ENCODE measurements around the gene SEZ6. TPM values are rescaled to one million over a fixed set of nuclear protein-coding genes. Genes with fewer than 3 reads are reported as not detected.

SEZ6 gene
- polyA plus RNA-seq, 1 donor = 0.12 TPM

DNA sequence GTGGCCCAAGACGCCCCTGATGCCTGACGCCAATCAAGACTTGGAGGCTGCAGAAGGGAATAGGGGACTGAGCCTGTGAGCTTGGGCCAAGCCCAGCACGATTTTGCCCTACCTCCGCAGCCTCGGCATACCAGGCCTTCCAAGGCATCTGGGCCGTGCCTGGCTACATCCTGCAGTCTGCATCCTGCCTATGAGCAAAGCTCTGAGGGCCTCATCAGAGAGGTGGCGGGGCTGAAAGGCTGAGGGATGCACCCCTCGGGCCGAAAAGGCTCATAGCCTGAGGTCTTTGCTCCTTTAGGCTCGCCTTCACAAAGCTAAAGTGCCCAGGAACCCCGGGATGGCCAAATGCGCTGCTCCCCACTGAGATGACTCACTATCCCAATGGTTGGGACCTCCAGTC, 2.5 kb downstream of the SEZ6 start:
- no peak for DNase-seq

DNA sequence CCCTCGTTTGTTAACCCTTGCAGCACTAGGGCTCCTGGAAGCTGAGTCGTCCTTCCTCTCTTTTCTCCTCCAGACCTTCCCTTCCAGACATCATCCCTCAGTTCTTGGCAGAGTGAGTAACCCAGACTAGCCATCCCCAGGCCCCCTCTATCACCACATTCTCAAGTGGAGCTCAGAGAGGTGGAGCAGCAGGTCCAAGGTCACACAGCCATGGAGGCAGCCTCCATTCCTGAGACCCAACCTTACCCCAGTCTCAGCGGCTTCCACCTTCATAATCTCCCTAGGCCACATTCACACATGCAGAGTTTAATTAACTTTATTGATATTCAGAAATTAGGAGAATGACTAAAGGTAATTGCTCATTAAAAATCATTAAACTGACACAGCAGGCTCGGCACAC, 3.0 kb downstream of the SEZ6 start:
- no peak for DNase-seq

DNA sequence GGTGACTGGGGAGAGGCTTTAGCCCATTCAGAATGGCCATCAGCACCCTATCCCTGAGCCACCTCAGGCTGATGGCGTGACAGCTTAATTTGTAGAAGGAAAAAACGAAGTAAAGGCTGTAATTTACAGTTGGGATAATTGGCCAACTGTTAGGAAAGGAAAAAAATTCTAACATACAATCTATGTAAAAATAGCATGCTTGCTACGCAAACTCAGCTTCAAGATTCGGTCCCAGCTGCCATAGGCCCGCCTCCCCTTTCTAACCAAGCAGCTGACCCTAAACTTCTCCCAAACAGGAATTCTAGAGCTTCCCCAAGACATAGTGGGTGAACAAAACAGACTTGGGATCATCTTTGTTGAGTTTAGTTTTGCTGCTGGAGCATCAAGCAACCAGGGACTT, 4.9 kb downstream of the SEZ6 start:
- no peak for DNase-seq

DNA sequence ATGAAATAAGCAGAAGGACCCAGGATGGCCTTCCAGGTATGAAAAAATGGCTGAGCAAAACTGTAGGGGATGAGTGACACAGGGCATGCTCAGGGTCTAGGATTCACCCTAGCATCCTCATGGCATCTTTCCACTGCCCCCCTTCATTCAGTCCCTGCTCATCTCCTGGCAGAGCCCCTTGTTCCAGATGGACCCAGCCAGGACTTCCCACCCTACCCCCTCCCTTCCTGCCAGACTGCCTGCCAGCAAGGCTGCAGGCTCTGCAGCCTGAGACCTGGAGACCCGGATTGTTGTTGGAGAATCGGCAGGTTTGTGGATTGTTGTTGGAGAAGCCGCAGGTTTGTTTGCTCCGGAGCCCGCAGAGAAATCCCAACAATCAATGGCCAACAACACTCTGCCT, 6.6 kb downstream of the SEZ6 start:
- no peak for DNase-seq

DNA sequence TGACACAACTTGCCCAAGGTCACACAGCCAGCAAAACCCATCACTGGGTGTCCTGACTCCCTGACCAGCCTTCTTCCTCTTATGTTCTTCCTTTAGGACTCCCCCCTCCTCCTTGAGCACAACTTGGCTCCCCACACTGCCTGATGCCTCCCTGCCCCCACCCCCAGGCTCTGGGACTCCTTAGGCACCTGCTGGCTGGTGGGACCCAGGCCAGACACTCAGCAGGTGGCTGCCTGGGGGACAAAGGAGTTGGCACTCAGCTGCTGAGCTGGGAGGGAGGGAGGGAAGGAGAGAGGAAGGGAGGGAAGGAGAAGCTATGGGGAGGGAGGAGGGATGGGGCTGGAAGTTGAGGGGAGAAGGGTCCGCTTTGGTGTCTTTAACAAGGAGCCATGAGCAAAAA, 8.0 kb downstream of the SEZ6 start:
- DNase-seq = no peak

DNA sequence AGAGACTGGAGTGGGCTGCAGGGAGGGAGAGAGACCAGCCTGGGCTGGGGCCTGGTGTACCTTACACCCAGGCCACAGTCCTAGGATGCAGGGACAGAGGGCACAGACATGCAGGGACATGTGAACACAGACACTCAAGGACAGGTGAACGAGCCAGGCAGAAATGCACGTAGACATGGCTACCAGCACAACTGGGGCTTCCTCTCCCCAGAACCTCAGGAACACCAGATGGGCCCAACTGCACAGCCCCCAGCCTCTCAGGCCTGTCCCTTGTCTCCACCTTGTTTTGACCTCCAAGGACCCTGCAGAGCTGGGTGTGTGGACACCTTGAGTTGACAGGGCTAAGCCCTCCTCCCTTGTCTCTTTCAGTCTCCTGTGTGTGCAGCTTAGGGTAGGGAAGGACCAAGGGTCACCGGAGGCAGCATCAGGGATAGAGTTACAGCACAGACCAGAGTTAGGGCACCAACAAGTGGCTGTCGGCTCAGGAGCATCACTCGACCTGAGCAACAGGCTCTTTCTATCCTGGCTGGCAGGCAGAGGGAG, 9.2 kb downstream of the SEZ6 start:
- DNase-seq = no peak

DNA sequence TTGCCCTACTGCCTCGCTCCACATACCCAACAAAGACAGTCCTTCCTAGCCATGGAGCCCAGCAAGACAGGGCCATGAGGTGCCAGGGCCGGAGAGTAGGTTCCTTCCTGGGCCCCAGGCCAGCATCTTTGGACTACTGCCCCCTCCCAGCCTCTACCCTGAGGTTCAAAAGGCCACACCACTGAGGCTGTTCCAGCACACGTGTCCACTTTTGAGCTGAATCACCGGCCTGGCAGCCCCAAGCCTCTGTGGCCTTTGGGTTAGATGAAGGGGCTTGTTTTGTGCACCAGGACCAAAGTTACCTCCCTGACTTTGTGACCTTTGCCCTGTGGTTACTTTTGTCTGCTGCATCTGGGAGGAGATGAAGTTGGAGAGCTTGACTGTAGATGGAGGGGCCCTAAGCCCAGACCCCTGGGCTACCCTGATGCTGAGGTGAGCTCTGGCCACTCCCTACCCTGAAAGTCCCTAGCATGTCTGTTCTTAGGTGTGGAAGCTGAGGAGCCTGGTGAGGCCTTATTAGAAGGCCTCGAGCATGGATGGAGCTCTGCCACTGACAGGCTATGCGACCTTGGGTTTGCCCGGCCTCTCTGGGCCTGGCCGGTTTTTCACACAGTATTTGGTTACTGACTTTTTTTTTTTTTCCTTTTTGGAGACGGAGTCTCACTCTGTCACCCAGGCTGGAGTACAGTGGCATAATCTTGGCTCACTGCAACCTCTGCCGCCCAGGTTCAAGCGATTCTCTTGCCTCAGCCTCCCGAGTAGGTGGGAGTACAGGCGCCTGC, 12.0 kb downstream of the SEZ6 start:
- no peak for DNase-seq

DNA sequence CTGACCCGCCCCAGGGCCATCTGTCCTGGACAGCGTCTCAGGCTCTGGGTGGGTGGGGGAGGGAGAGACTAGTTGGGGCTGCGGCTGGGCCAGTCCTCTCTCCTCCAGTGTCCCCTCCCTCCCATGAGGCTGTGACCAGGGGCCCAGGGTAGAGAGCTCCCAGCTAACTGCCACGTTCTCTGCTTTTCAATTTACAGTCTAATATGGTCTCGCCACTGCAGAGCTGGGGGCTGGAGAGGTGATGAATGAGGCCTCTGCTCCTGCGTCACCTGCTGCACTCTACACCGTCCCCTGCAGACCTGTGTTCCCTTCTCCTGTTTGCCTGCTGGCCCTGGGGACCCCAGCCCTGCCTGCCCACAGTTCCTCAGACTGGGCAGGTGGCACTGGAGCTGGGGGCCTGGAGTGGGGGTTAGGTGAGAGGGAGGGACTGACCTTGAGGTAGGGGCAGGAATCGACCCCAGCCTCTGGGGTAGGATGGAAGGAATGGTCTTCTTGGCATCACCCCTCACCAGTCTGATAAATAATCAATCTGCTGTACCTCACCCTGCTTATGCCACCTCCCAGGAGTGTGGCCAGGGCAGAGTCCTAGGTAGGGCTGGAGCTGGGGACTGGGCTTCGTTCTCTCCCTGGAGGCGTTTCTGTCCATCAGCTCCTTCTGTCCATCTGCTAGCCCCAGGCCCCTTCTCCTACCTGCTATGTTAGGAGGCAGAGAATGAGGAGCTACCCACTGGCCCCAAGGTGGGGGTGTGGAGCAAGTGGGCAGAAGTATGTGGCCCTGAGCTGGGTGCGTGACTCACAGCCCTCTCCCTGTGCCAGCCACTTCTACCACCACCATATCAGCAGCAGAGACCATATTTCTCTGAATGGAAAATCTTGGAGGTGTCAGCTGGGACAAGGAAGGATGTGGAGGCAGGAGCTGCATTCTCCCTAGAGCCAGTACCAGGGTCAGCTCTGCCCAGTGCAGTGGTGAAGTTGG, 12.9 kb downstream of the SEZ6 start:
- DNase-seq = no peak

DNA sequence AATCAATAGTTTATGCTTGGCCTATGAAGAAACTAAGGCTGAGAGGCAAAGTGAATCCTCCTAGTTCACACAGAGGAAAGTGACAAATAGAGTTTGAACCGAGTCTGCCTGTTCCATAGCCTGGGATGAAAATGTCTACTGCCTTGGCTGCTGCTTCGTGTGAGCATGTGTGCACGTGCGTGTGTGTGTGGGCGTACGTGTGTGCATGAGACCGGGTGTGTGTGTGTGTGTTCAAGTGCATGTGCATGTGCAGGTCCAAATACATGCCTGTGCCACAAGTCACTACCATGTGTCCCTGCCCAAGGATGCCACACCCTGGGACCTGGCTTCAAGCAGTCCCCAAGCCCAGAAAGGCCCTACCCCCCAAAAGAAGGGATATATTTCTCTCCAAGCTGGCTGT, 13.6 kb downstream of the SEZ6 start:
- DNase-seq = no peak

DNA sequence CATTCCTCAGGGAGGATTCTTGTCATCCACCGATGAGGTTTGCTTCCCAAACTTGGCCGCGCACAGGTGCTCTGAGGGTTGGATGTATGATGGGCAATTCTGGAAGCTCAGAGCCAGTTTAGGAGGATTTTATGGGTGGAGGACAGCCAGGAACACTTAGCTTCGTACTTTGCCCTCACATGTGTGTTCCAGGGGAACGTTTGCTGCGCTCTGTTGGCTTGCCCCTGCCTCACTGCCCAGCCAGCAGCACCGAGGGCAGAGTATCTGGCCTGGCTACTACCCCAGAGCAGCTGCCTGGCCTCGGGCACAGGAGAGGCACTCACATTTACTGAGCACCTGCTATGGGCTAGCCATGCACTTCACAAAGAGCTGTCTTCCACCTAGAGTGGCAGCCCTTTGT, 14.1 kb downstream of the SEZ6 start:
- no peak for DNase-seq

DNA sequence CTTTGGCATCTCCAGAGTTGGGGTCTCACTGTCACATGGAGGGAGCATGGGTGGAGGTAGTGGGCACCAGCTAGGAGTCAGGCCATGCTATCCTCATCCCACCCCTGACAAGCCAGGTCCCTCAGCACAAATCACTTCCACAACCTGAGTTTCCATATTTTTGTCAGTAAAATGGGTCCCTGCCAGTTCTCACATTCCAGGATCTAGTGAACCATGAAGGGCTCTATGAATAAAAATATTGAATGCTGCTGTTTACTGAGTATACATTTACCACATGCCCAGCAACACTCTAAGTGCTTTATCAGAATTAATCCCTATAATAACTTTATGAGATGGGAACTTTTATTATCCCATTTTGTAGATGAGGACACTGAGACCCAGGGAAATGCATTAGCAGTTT, 16.8 kb downstream of the SEZ6 start:
- no peak for DNase-seq

DNA sequence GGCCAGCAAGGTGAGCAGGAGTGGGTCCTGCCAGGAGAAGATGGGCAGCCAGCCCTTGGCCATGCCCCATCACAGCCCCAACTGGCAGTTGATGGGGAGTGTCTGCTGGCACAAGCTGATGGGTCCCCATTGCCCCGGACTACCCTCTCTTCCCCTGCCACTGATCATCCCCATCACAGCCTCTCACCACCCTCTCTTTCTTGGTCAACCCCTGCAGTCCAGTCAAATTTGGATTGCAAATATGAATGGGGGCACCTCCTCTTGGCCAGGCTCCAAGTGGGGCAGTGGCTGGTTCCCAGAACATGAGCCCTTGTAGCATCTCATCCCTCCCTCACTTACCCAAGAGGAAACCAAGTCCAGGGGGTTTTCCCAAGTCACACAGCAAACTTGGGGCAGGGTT, 17.4 kb downstream of the SEZ6 start:
- no peak for DNase-seq

DNA sequence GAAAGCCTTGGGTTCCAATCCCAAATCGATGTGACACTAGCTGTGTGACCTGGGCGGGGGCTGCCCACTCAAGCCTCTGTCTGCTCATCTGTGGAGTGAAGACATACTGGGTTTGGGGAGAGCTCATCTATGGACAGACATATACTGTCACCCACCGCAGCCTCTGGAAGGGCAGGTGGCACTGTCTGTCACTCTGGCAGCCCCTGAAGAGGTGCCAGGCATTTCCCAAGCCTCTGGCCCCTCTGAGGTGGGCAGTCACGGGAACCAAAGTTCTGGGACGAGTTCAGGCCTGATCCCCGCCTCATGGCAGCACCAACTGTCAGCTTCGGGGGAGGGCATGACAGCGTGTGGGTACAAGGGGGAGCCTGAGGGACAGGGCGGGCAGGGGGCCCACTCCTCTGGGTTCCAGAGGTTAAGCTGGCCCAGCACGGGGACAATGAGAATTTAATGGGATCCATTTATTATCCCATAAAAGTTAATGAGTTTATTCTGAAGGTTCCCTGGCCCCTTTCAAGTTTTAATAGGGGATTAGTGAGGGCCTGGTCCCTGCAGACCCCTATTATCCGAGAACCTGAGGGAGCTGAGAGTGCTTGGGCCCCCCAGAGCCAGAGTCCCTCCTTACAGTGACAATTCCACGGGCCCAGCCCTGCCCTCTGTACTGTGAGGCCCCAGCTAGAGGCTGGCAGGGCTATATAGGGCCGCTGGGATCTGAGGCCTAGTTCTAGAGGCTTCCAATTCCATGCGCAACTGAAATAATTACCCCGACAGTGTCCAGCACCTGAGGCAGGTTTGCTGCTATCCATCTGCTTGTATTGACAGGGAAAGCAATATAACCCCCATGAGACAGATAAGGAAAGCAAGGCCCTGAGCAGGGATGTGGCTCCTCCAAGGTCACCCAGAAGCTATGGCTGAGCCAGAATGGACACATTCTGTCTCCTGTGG, 18.8 kb downstream of the SEZ6 start:
- DNase-seq = no peak

DNA sequence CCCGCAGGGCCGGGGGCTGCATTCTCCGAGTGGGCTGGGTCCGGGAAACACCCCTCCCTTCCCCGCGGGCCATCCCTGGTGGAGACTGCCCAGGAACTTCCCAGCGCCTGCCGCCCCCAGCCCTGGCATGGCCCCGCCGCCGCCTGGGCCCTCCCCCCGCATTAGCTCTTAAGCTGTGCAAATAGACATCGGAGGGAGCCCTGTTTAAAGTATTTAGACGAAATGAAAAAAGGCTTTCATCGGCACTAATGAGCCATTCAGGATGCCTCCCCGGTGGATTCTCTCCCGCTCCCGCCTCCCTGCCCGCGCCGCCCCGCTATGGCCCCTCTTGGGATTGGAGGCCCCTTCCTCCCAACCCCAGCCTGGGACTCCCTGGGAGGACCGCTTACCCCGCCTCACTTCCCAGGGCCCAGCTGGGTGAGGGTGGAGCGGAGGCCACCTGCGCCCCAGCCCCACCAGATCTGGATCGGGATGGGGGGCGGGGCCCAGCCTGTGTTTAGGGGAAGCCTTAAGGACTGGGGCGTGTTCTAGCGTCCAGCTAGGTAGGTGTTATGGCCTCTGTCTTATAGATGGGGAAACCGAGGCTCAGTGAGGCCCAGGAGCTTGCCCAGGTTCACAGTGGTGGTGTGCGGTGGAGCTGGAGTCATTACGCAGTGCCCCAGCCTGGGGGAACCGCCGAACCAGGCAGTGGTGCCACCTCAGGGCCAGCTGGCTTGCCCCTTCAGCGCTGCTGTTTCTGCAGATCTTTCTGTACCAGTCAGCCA, 19.7 kb downstream of the SEZ6 start:
- DNase-seq = no peak

DNA sequence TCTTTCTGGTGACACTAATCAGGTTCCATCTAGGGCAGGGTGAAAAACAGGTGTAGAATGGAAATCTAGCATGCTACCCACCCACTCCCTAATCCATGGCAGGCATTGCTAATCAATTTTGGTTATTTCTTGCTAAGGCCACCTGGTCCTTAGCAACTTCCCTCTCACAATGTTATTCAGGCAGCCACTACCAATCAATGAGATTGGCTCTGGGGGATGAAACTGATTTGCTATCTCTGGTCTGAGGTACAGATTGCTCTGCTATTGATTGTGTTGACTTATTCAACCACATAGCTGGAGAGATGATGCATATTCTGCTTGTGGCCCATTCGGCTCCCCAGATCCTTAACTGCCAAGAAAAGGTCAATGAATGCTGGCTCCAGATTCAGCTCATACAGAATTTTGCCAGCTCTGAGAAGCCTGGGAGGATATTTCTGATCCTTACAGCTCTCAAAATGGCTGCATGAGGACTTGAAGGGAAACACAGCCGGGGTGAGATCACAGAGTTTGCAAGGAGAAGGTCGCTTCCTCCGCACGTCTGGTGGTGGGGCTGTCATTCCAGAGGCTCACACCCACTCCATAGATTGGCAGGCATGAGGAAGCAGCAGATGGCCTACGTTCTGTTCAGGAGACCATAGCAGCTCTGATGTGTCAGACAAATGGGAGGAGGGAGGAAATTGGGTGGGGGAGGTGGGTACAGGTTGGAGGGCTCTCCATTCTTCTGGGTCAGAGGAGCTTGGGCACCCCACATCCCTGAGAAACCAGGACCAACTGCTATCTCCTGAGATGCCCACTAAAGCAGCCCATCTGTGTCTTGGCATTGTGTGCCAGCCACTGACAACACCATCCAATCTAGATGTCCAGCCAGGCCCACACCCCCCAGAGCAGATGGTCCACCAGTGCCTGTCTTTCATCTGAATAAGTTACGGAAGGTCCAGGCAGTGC, 22.3 kb downstream of the SEZ6 start:
- DNase-seq = no peak

DNA sequence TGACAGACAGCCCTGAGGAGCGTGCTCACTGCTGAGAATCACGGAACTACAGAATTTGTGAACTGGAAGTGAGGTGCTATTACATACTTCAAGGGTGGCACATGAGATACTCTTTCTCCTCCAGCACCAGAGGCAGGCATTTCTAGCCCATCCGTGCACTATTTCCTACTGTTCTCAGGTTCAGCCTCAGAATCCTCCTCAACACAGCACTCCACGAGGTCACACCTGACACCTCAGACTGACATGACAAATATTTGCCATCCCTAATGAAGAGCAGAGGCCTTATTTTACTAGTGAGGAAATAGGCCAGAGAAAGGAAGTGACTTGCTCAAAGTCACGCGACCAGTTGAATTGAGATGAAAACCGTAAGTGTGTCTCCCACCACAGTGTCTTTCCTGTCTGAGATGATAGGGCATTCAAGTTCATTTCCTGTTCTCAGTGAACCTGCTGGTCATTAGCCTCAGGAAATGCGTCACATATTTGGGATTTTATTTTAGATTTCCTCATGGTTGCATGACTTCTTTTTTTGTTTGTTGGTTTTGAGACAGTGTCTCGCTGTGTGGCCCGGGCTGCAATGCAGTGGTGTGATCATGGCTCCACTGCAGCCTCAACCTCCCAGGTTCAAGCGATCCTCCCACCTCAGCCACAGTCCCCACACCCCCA, 23.6 kb downstream of the SEZ6 start:
- no peak for DNase-seq

DNA sequence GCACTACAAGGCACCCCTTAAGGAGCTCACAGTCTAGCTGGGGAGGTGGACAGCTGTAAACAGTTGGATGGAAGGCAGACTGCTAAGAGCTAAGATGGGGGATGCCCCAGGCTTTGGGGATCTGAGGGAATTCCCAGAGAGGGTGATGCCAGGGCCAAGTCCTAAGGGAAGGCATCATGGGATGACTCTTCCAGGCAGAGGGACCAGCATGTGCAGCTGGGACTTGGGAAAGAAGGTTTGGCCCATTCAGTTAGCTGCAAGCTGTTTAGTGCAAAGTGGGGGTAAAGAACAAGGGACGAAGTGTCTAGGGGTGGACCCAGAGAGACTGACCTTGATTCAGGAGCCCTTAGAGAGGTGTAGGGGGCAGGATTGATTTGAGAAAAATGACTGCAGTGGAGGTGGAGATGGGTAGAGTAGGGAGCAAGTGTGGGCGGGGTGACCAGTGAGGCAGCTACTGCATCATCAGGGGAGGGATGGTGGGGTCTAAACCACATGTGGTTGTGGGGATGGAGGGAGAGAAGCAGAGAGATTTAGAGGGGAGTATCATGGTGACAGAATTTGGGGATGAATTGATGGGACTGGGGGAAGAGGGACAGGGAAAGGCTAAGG, 27.4 kb downstream of the SEZ6 start:
- DNase-seq = no peak

DNA sequence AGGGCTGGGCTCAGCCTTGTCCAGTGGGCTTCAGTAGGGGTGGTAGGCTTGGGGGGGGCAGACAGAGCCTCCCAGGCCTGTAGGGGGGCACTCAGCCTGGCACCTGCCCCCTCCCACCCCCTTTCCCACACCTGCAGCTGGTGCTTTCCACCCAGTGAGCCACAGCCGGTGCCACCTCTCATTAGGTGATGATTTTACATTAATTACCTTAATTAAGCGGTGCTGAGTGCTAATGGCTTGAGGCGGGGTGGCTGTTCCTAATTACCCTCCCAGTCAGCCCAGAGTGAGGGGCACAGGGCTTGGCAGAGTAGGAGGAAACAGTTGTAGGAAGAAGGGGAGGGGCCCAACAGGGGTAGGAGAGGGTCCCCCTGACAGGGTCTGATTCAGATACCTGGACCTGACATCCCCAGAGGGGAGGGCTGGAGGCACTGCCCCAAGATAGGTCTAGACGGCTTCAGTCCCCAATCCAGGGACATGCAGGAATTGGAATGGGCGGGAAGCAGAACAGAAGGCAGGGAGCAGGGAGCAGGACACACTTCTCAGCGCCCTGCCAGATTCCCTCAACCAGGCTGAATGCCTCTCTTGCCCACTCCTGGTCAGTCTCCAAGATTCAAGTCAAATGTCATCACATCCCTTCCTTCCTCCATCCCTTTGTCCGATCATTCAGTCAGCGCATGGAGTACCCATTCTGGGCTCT, 28.0 kb downstream of the SEZ6 start:
- no peak for DNase-seq

DNA sequence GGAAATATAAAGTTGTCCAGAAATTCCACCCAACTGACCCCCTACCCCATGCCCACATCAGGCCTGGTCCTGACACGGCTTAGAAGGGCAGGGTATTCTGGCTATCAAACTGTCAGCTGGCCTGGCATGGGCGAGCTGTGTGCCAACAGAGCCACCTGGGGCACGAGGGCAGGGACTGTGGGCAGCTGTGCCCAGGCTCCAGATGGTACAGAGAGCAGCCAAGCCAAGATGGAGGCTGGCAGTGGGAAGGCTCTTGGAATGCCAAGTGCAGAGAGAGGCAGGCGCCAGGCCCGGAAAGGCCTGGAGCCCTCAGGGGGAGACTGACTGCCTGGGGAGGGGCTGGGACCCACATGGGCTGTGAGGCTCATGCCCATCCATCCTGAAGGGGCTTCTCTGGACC, 30.2 kb downstream of the SEZ6 start:
- DNase-seq = no peak
